GM12875 (cell line): ENCODE results near the gene EPB41L4A.

ENCODE experiments used
- H3K4me3 ChIP-seq: one replicate; pipeline ENCODE4 v1.5.1; 2011; ENCODE audit warnings: low read depth, low read length, control low read depth
- TF ChIP-seq, protein P1 (sequence below): IDR thresholded peaks from 2 replicates; pipeline ENCODE4 v1.5.1; 2011; ENCODE audit warnings: low read depth, mild to moderate bottlenecking, control low read depth, inconsistent platforms, low read length, moderate library complexity, borderline replicate concordance; ENCODE audit not compliant: insufficient read depth

Gene EPB41L4A

DNA sequence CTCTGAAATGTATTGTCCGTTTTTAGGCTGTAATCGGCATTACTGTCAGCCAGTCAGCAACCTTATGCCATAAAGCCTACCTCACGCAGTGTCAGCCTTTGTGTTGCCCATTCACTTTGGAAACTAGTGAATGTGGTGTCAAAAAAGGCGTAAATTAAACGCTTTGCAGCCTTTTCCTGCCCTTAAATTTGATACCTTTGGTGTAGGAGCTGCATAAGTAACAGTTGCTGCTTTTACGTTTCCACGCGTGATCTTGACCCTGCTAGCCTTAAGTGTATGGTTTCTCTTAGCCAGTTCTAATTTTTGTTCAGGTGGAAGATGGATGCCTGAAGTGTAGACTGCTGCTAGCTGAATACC is 257.7 kb downstream of the EPB41L4A start:
- H3K4me3 ChIP-seq: peak overlapping the region; percentile 82
- TF ChIP-seq, protein P1, sequence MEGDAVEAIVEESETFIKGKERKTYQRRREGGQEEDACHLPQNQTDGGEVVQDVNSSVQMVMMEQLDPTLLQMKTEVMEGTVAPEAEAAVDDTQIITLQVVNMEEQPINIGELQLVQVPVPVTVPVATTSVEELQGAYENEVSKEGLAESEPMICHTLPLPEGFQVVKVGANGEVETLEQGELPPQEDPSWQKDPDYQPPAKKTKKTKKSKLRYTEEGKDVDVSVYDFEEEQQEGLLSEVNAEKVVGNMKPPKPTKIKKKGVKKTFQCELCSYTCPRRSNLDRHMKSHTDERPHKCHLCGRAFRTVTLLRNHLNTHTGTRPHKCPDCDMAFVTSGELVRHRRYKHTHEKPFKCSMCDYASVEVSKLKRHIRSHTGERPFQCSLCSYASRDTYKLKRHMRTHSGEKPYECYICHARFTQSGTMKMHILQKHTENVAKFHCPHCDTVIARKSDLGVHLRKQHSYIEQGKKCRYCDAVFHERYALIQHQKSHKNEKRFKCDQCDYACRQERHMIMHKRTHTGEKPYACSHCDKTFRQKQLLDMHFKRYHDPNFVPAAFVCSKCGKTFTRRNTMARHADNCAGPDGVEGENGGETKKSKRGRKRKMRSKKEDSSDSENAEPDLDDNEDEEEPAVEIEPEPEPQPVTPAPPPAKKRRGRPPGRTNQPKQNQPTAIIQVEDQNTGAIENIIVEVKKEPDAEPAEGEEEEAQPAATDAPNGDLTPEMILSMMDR: no peak

DNA sequence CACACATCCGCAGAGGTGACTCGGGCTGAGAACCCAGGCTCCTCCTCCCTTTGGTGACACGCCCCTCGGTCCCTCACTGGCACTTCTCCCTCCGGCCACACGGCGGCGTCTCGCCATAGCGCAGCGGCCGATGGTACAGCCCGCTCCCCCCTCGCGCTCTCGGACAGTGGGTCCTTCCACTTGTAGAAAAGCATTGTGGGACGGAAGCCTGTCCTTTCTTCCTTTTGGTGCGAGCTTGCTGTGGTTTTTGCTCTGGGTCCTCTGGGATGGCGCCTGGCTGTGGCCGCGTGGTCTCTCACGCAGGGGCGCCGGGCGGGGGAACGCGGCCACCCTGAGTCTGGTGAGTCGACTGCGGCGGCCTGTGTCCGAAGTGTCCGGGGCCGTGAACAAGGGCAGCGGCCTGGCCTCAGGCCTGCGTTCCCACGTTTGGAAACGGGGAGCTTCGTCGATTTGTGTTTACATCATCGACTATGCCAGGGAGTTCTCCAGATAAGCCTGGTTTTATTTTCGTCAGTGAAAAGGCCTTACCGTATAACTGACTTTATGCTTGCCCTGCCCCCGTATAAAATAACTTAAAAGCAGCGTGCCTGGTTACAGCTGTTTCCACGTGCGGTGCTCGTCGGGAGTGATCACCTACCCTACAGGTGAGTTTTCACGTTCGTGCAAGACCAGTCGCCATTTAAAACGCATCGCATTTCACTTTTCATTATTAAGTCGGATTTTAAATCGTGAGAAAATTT is 258.3 kb downstream of the EPB41L4A start:
- peak overlapping the region; percentile 82 for H3K4me3 ChIP-seq
- TF ChIP-seq, protein P1: peak; percentile 99

DNA sequence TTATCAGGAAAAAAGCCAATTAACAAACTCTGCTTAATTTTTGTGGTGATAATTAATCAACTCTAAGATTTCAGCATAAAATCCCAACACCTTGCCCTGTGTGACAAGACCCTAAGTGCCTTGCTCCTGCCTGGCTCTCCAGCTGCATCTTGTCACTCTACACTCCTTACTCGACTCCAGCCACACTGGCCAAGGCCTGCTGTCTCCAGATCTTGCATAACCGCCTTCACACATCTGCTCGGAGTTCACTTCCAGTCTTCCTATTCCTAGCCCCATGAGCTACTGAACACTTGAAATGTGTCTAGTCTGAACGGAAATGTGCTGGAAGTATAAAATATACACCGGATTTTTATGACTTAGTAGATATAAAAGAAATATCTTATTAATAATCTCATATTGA is 259.6 kb downstream of the EPB41L4A start:
- H3K4me3 ChIP-seq: no peak overlapping the region
- TF ChIP-seq, protein P1: no peak

DNA sequence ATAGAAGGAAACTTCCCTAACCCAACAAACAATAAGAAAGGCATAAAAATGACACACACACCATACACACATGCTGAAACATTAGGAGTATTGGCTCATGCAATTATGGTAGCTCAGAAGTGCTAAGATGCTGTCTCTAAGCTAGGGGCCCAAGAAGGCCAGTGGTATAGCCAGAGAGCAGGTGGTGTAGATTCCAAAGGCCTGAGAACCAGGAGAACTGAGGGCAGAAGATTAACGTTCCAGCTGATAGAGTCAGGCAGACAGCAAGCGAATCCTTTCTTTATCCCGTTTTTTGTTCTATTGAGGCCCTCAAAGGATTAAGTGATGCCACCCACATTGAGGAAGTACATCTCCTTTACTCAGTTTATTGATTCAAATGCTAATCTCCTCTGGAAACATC is 262.9 kb downstream of the EPB41L4A start:
- H3K4me3 ChIP-seq: no peak overlapping the region
- TF ChIP-seq, protein P1: no peak

DNA sequence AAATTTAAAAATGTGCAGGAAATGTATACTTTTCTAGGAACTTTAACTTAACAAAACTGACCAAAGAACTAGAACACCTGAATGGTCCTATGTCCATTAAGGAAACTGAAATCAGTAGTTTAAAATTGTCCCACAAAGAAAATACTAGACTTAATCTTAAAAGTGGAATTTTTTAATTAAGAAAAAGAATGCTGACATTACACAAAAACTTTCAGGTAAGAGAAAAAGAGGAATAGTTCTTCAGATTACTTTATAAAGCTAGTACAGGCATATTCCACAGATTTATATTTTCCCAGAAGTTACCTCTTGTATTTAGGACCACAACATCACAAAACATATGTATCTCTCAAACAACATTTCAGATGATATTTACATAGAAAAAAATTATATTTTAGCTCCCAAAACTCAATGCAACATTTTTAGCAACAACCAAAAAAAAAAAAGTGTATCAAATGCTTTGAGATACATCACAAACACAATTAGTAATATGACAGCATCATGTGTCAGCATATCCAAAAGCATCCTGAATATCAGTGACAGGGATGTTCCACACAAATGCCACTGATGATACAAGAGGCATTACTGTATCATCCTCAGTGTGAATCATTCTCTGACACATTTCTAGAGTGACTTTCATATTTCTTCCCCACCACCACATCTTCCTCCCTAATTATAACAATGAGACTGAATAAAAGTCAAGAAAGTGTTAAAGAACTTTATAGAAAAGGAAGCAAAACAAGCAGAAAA is 264.0 kb downstream of the EPB41L4A start:
- no peak overlapping the region for H3K4me3 ChIP-seq
- TF ChIP-seq, protein P1: no peak

DNA sequence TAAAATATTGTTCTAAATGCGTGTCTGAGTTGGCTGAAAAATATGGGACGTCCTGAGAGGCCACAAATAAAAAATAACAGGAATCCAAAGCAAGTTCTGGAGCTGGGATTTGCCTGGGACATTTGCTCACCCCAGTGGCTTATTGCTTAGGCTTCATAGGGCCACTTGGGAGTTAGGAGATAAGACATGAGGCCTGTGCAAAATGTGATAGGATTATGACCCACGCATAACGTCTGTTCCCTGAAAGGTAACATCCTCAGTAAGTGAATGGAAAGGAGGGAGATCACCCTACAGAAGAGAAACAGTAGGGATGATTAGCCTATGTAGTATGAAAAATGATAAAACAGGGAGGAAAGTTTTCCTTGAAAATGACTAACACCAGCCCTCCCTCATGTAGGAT is 269.4 kb downstream of the EPB41L4A start:
- no peak overlapping the region for H3K4me3 ChIP-seq
- TF ChIP-seq, protein P1: no peak
